Transverse colon (tissue), 4 donors: ENCODE results near the gene DLG2. TPM values are rescaled to one million over a fixed set of nuclear protein-coding genes. Genes with fewer than 3 reads are reported as not detected.

Experiments used
- DNase-seq: peaks from one replicate; pipeline ENCODE4 v3.0.0-alpha.2; 2019
- H3K27ac ChIP-seq, 4 donors: fragments of 200-600 bp; sonication (generic); 2 replicates each; pipeline ENCODE4 v1.5.1; 2016 to 2018; ENCODE audit warnings: inconsistent platforms in 4 of 4
- H3K27me3 ChIP-seq: fragments of 200-600 bp; sonication (generic); 2 replicates; pipeline ENCODE4 v1.5.1; 2017; ENCODE audit warnings: inconsistent platforms
- H3K36me3 ChIP-seq, 4 donors: fragments of 200-600 bp; sonication (generic); 2 replicates each; pipeline ENCODE4 v1.5.1; 2017 to 2019; ENCODE audit warnings: inconsistent platforms in 4 of 4
- H3K4me1 ChIP-seq, 4 donors: fragments of 200-600 bp; sonication (generic); 2 replicates each; pipeline ENCODE4 v1.5.1; 2017 to 2020; ENCODE audit warnings: inconsistent platforms in 4 of 4
- H3K4me3 ChIP-seq, 4 donors: fragments of 200-600 bp; sonication (generic); 1 replicate in 1 of 4; 2 replicates in 3 of 4; pipeline versions ENCODE4 v1.5.1 to v1.6.1; 2017 to 2019; ENCODE audit warnings: inconsistent platforms in 4 of 4
- H3K9me3 ChIP-seq, 2 donors: fragments of 200-600 bp; sonication (generic); 2 replicates each; pipeline ENCODE4 v1.5.1; 2017 to 2019; ENCODE audit warnings: inconsistent platforms in 2 of 2
- CTCF ChIP-seq, 5 experiments: fragments of 200-600 bp in 3 of 5; fragments of 450-650 bp in 2 of 5; sonication (generic) in 3 of 5; IDR thresholded peaks; 1 replicate in 2 of 5; 2 replicates in 3 of 5; pipeline ENCODE4 v1.5.1; 2016 to 2017; ENCODE audit warnings: antibody characterized with exemption in 5 of 5, inconsistent platforms in 3 of 5, mild to moderate bottlenecking in 2 of 5, moderate library complexity in 1 of 5
- EP300 ChIP-seq: sonication (generic); formaldehyde crosslinking; IDR thresholded peaks from one replicate; pipeline ENCODE4 v1.6.1; 2017; ENCODE audit warnings: antibody characterized with exemption, low read depth
- POLR2A ChIP-seq: fragments of 450-650 bp; IDR thresholded peaks from one replicate; pipeline ENCODE4 v1.6.1; 2016; ENCODE audit warnings: antibody characterized with exemption, mild to moderate bottlenecking, moderate library complexity
- POLR2AphosphoS5 ChIP-seq, 3 donors: sonication (generic); formaldehyde crosslinking; IDR thresholded peaks; one replicate each; pipeline ENCODE4 v1.6.1; 2016; ENCODE audit warnings: antibody characterized with exemption in 3 of 3
- WGBS, 2 donors: methylation state at CpG; one replicate each; pipeline ENCODE4 v1.1.5; 2018; ENCODE audit warnings: low coverage in 1 of 2; 5-methylcytosine and 5-hydroxymethylcytosine counted together
- in situ Hi-C, 4 donors: fragments of 200-750 bp; cut with MboI; loops; one replicate each; pipeline versions ENCODE4 v1.15.0 to v1.15.1; 2017; ENCODE audit warnings: low sequenced_read_pairs in 3 of 4, low pct_ligation_motif_present in 1 of 4, low pct_unique_long_range_greater_than_20kb in 1 of 4
- intact Hi-C: fragments of 100-400 bp; cut with DNase I; formaldehyde crosslinking; loops from one replicate; pipeline ENCODE4 v1.15.1; 2023; ENCODE audit warnings: low total_unique reads
- total RNA-seq, 4 donors: library from RNA; depleted of rRNA; stranded (reverse); fragments of >200 nt; gene quantifications; one replicate each; pipeline ENCODE4 v1.1.0, GENCODE V29; 2016

DLG2 gene
- total RNA-seq, 4 donors from 2014 or later, result 1.9 to 28.3 (median 3.7) TPM

- DNase-seq, result no peak
- no peaks in the 10 kb centered on the region for H3K36me3 ChIP-seq
- no peaks in the 10 kb centered on the region for H3K4me1 ChIP-seq
- in situ Hi-C loops (no loop called here), intact Hi-C loops (no loop called here)
- WGBS, 2 donors, result 89% methylated on average over 2 of the region's 2 CpGs; no CpG with 5 or more reads in 1 of the 2 donors
- TF ChIP-seq POLR2A (no peak), CTCF (IDR thresholded peaks at IDR 0.05) (no peak), POLR2AphosphoS5 (IDR thresholded peaks at IDR 0.05) (no peak), EP300 (no peak)
- H3K9me3 ChIP-seq, result no peaks in the 10 kb centered on the region
- H3K27ac ChIP-seq, result no peak overlapping the region
- no peak overlapping the region for H3K4me3 ChIP-seq
- H3K27me3 ChIP-seq, result no peaks in the 10 kb centered on the region
Measured at GRCh38 chr11:84608837-84609196, 1018.3 kb downstream of the DLG2 start.

DNA sequence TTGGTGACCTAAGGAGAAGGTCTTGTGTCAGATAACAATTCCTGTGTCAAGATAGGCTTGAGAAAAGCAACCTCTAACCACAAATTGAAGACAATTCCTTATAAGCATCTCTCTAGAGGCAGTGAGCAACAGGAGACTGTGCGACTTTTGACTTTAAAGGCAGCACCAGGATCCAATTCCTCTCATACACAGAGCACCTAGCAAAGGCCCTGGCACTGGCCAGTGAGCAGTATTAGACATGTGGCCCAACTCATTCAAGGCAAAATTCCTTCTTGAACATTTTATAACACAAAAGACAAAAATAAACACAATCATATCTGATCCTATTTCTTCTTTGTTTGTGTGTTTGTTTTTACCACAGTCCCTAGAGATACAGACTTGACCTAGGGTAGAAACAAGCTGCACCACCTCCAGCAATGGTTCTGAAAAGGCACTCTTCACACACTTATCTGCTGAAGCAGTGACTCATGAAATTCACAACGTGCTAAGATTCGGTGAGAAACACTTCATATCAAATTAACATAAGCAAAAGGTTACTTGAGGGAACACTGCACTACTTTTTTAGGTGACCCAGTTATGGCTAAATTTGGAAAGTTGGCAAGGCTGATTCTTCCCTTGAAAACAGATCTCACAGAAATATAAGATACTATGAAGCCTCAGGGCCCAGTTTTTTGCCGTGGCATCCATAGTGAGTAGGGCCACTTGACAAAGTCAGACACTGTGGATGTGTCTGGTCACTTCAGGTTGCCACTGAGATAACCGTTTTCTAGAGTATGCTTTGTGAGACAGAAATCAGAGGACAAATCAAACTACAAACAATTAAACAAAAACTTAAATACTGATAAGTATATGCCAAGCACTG lies 1018.9 kb downstream of the DLG2 start:
- TF ChIP-seq EP300 (no peak), CTCF (IDR thresholded peaks at IDR 0.05) (no peak)
- Histone ChIP-seq H3K36me3 (no peaks in the 10 kb centered on the region), H3K4me1 (no peaks in the 10 kb centered on the region), H3K27me3 (no peaks in the 10 kb centered on the region), H3K27ac (no peak overlapping the region), H3K4me3 (no peak overlapping the region), H3K9me3 (no peaks in the 10 kb centered on the region)
- in situ Hi-C loops (no loop called here), intact Hi-C loops (no loop called here)
- no peak for DNase-seq
- 60 to 76% methylated on average over 2 to 5 of the region's 5 CpGs for WGBS, 2 donors

- in situ Hi-C loops, result no loop called here
- intact Hi-C loops, result no loop called here
- no peak for DNase-seq
- Histone ChIP-seq H3K9me3 (no peaks in the 10 kb centered on the region), H3K4me1 (peaks cover 0 to 7% (median 0%) of the 10 kb centered on the region in 4 donors), H3K27ac (no peak overlapping the region), H3K36me3 (no peaks in the 10 kb centered on the region), H3K27me3 (no peaks in the 10 kb centered on the region), H3K4me3 (no peak overlapping the region)
- TF ChIP-seq POLR2A (no peak), POLR2AphosphoS5 (IDR thresholded peaks at IDR 0.05) (no peak), CTCF (IDR thresholded peaks at IDR 0.05) (no peak), EP300 (no peak)
Measured at GRCh38 chr11:84594602-84595001, 1032.5 kb downstream of the DLG2 start.

GRCh38 chr11:84590106-84590505 lies 1037.0 kb downstream of the DLG2 start:
- Histone ChIP-seq H3K27me3 (no peaks in the 10 kb centered on the region), H3K4me3 (no peak overlapping the region), H3K27ac (no peak overlapping the region), H3K36me3 (no peaks in the 10 kb centered on the region), H3K4me1 (peaks cover 0 to 7% (median 0%) of the 10 kb centered on the region in 4 donors), H3K9me3 (no peaks in the 10 kb centered on the region)
- DNase-seq, result no peak
- intact Hi-C loops, result no loop called here
- no peak for TF ChIP-seq EP300
- TF ChIP-seq POLR2A, result no peak
- TF ChIP-seq POLR2AphosphoS5 (IDR thresholded peaks at IDR 0.05), result no peak
- no peak for TF ChIP-seq CTCF (IDR thresholded peaks at IDR 0.05)
- in situ Hi-C loops, result no loop called here
- 33 to 51% methylated on average over 2 of the region's 2 CpGs for WGBS, 2 donors
